ENCODE data around the gene S1PR2. TPM values are rescaled to one million over a fixed set of nuclear protein-coding genes. Genes with fewer than 3 reads are reported as not detected.

The S1PR2 gene
- total and polyA plus RNA-seq, 9 of the 15 experiments (the other 6 are each of a cell fraction or from before 2014, with no cell fraction given), result 1.5 to 3.9 (median 2.0) TPM

DNA sequence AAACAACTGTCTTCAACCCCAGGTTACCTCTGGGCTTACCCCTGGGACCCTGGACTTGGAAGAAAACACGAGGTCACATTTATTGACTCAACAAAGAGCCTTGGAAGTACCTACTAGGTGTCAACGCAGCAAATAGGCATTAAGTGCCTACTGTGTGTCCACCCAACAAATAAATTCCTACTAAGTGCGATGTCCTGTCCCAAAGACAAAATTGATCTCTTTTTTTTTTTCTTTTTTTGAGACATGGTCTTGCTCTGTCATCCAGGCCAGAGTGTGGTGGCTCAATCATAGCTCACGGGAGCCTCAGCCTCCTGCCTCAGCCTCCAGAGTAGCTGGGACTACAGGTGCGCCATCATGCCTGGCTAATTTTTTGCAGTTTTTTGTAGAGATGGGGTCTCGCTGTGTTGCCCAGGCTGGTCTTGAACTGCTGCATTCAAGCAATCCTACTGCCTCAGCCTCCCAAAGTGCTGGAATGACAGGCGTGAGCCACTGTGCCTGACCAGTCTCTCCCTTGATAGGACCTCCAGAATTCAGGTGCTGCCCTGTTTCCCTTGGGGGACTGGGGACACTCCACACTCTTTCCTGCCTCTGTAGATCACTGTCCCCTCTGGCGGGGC lies 589 bp upstream of the S1PR2 start (continued):
- TF ChIP-seq, protein P1, sequence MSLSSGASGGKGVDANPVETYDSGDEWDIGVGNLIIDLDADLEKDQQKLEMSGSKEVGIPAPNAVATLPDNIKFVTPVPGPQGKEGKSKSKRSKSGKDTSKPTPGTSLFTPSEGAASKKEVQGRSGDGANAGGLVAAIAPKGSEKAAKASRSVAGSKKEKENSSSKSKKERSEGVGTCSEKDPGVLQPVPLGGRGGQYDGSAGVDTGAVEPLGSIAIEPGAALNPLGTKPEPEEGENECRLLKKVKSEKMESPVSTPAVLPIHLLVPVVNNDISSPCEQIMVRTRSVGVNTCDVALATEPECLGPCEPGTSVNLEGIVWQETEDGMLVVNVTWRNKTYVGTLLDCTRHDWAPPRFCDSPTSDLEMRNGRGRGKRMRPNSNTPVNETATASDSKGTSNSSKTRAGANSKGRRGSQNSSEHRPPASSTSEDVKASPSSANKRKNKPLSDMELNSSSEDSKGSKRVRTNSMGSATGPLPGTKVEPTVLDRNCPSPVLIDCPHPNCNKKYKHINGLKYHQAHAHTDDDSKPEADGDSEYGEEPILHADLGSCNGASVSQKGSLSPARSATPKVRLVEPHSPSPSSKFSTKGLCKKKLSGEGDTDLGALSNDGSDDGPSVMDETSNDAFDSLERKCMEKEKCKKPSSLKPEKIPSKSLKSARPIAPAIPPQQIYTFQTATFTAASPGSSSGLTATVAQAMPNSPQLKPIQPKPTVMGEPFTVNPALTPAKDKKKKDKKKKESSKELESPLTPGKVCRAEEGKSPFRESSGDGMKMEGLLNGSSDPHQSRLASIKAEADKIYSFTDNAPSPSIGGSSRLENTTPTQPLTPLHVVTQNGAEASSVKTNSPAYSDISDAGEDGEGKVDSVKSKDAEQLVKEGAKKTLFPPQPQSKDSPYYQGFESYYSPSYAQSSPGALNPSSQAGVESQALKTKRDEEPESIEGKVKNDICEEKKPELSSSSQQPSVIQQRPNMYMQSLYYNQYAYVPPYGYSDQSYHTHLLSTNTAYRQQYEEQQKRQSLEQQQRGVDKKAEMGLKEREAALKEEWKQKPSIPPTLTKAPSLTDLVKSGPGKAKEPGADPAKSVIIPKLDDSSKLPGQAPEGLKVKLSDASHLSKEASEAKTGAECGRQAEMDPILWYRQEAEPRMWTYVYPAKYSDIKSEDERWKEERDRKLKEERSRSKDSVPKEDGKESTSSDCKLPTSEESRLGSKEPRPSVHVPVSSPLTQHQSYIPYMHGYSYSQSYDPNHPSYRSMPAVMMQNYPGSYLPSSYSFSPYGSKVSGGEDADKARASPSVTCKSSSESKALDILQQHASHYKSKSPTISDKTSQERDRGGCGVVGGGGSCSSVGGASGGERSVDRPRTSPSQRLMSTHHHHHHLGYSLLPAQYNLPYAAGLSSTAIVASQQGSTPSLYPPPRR (CRISPR knock-in tag; IDR thresholded peaks at IDR 0.05; ENCODE audit: borderline replicate concordance), result no peak
- TF ChIP-seq C11orf30 (IDR thresholded peaks at IDR 0.05; ENCODE audit: low read depth) (no peak), ZNF780A (CRISPR knock-in tag; IDR thresholded peaks at IDR 0.05) (no peak), FOS (IDR thresholded peaks at IDR 0.05; ENCODE audit: extremely low read depth, insufficient read length) (no peak), PHF21A (IDR thresholded peaks at IDR 0.05; ENCODE audit: borderline replicate concordance, low read depth) (no peak), MAZ (CRISPR knock-in tag; conservative IDR thresholded peaks at IDR 0.05 in 1 of 2, IDR thresholded peaks at IDR 0.05 in 1 of 2) (no peak), POLR2A (conservative IDR thresholded peaks at IDR 0.05) (no peak), MCM3 (IDR thresholded peaks at IDR 0.05) (no peak), NCOR1 (IDR thresholded peaks at IDR 0.05) (no peak)
- TF ChIP-seq, protein P2, sequence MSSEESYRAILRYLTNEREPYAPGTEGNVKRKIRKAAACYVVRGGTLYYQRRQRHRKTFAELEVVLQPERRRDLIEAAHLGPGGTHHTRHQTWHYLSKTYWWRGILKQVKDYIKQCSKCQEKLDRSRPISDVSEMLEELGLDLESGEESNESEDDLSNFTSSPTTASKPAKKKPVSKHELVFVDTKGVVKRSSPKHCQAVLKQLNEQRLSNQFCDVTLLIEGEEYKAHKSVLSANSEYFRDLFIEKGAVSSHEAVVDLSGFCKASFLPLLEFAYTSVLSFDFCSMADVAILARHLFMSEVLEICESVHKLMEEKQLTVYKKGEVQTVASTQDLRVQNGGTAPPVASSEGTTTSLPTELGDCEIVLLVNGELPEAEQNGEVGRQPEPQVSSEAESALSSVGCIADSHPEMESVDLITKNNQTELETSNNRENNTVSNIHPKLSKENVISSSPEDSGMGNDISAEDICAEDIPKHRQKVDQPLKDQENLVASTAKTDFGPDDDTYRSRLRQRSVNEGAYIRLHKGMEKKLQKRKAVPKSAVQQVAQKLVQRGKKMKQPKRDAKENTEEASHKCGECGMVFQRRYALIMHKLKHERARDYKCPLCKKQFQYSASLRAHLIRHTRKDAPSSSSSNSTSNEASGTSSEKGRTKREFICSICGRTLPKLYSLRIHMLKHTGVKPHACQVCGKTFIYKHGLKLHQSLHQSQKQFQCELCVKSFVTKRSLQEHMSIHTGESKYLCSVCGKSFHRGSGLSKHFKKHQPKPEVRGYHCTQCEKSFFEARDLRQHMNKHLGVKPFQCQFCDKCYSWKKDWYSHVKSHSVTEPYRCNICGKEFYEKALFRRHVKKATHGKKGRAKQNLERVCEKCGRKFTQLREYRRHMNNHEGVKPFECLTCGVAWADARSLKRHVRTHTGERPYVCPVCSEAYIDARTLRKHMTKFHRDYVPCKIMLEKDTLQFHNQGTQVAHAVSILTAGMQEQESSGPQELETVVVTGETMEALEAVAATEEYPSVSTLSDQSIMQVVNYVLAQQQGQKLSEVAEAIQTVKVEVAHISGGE (CRISPR knock-in tag; IDR thresholded peaks at IDR 0.05), result no peak
- TF ChIP-seq, protein P3, sequence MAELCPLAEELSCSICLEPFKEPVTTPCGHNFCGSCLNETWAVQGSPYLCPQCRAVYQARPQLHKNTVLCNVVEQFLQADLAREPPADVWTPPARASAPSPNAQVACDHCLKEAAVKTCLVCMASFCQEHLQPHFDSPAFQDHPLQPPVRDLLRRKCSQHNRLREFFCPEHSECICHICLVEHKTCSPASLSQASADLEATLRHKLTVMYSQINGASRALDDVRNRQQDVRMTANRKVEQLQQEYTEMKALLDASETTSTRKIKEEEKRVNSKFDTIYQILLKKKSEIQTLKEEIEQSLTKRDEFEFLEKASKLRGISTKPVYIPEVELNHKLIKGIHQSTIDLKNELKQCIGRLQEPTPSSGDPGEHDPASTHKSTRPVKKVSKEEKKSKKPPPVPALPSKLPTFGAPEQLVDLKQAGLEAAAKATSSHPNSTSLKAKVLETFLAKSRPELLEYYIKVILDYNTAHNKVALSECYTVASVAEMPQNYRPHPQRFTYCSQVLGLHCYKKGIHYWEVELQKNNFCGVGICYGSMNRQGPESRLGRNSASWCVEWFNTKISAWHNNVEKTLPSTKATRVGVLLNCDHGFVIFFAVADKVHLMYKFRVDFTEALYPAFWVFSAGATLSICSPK (IDR thresholded peaks at IDR 0.05; ENCODE audit: borderline replicate concordance), result no peak
- TF ChIP-seq, protein P4, sequence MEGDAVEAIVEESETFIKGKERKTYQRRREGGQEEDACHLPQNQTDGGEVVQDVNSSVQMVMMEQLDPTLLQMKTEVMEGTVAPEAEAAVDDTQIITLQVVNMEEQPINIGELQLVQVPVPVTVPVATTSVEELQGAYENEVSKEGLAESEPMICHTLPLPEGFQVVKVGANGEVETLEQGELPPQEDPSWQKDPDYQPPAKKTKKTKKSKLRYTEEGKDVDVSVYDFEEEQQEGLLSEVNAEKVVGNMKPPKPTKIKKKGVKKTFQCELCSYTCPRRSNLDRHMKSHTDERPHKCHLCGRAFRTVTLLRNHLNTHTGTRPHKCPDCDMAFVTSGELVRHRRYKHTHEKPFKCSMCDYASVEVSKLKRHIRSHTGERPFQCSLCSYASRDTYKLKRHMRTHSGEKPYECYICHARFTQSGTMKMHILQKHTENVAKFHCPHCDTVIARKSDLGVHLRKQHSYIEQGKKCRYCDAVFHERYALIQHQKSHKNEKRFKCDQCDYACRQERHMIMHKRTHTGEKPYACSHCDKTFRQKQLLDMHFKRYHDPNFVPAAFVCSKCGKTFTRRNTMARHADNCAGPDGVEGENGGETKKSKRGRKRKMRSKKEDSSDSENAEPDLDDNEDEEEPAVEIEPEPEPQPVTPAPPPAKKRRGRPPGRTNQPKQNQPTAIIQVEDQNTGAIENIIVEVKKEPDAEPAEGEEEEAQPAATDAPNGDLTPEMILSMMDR (IDR thresholded peaks at IDR 0.05 in 2 of 3, conservative IDR thresholded peaks at IDR 0.05 in 1 of 3; ENCODE audit: insufficient read depth in 2 of 3, low read depth in 1 of 3, low read length in 3 of 3), result no peak
- TF ChIP-seq, protein P5, sequence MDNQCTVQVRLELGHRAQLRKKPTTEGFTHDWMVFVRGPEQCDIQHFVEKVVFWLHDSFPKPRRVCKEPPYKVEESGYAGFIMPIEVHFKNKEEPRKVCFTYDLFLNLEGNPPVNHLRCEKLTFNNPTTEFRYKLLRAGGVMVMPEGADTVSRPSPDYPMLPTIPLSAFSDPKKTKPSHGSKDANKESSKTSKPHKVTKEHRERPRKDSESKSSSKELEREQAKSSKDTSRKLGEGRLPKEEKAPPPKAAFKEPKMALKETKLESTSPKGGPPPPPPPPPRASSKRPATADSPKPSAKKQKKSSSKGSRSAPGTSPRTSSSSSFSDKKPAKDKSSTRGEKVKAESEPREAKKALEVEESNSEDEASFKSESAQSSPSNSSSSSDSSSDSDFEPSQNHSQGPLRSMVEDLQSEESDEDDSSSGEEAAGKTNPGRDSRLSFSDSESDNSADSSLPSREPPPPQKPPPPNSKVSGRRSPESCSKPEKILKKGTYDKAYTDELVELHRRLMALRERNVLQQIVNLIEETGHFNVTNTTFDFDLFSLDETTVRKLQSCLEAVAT (IDR thresholded peaks at IDR 0.05), result no peak

Measured in K562 (cell line).